ENCODE results near the gene PDILT.

GRCh38 chr16:20349615-20350014 is 54.9 kb downstream of the PDILT start:
- TF ChIP-seq POLR2A (IDR thresholded peaks at IDR 0.05; ENCODE audit: low read depth), result no peak
- no peak for TF ChIP-seq CTCF (IDR thresholded peaks at IDR 0.05)

Data from esophagus muscularis mucosa (tissue), 3 donors.